ENCODE measurements around the gene PDCD2.

DNA sequence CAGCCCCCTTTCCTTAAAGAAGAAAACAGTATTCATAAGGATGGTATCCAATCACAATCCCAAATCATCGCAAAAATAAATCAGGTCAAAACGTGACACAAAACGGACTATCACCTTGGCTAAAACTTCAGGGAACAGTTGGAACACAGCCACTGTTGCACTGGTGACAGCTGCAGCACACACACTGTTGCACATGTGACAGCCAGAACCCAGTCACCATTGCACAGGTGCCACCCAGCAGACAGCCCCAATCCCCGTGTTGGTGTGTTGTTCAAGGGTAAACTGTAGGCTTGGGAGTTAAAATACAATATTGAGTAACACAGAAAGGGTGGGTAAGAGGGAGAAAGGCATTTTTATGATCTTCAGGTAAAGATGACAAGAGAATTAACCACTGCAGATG lies 47.1 kb downstream of the PDCD2 start:
- no peak for TF ChIP-seq POLR2A (IDR thresholded peaks at IDR 0.05; ENCODE audit: low read depth, low read length)
- TF ChIP-seq POLR2AphosphoS5 (IDR thresholded peaks at IDR 0.05; ENCODE audit: low read depth, low read length) = no peak
- no peak for TF ChIP-seq POU2F2 (IDR thresholded peaks at IDR 0.05; ENCODE audit: low read depth, low read length)
- TF ChIP-seq TAF1 (IDR thresholded peaks at IDR 0.05; ENCODE audit: low read depth, low read length) = no peak

Data from GM12891 (cell line).